Cardiac fibroblast (primary cell): ENCODE measurements around the gene RABGAP1.

ENCODE experiments used
- DNase-seq, 2 donors: peaks; one replicate each; pipeline versions ENCODE4 v3.0.0 to v3.0.0-alpha.2; 2010; ENCODE audit warnings: low read depth in 2 of 2
- H3K4me3 ChIP-seq, 2 donors: replicated peaks in 1 of 2; 1 replicate in 1 of 2; 2 replicates in 1 of 2; pipeline ENCODE4 v1.5.1; 2011; ENCODE audit warnings: low read depth in 2 of 2, low read length in 2 of 2, mild to moderate bottlenecking in 2 of 2, moderate library complexity in 1 of 2
- TF ChIP-seq, protein P1 (sequence below): IDR thresholded peaks from one replicate; pipeline ENCODE4 v1.5.1; 2011; ENCODE audit warnings: low read depth, mild to moderate bottlenecking, low read length, inconsistent platforms

Gene RABGAP1

GRCh38 chr9:123116036-123116435 lies 175.2 kb downstream of the RABGAP1 start:
- DNase-seq: no peak
- H3K4me3 ChIP-seq: no peak overlapping the region
- TF ChIP-seq, protein P1, sequence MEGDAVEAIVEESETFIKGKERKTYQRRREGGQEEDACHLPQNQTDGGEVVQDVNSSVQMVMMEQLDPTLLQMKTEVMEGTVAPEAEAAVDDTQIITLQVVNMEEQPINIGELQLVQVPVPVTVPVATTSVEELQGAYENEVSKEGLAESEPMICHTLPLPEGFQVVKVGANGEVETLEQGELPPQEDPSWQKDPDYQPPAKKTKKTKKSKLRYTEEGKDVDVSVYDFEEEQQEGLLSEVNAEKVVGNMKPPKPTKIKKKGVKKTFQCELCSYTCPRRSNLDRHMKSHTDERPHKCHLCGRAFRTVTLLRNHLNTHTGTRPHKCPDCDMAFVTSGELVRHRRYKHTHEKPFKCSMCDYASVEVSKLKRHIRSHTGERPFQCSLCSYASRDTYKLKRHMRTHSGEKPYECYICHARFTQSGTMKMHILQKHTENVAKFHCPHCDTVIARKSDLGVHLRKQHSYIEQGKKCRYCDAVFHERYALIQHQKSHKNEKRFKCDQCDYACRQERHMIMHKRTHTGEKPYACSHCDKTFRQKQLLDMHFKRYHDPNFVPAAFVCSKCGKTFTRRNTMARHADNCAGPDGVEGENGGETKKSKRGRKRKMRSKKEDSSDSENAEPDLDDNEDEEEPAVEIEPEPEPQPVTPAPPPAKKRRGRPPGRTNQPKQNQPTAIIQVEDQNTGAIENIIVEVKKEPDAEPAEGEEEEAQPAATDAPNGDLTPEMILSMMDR: no peak

DNA sequence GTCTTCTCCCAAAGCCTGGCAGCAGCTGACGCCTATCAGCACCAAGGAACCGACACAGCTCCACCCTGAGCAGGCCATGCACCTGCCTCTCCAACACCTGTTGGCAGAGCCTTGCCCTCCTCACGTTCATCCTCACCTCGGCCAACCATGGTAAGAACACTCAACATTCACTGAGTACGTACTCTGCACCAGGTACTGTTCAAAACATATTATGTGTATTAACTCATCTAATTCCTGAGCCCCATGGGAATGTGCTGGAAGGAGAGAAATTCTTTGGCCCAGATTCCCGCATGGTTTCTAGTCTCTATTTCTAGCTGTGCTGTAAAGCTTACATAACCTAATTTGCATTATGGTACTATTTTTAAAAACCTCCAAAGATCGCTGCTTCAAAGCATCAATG lies 178.7 kb downstream of the RABGAP1 start:
- no peak overlapping the region for H3K4me3 ChIP-seq
- TF ChIP-seq, protein P1: no peak
- DNase-seq: peak; percentile 14 to 27

DNA sequence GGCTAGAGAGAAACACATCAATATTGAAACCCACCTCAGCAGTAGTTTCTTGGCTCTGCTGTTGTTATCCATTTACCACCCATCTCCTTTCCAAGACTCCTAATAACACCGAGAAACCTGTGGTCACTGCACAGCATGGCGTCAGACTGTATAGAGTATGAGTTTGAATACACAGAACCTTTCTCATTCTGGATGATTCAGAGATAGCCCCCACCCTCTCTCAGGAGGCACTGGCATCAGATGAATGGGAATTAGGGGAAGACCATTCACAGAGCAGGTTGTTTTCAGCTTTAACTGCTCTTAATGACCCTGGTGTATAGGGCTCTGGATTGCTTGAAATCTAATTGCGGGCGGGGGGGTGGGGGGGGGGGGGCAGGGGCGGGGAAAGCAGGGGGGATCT lies 179.3 kb downstream of the RABGAP1 start:
- TF ChIP-seq, protein P1: no peak
- DNase-seq: no peak
- H3K4me3 ChIP-seq: no peak overlapping the region

GRCh38 chr9:123120953-123121352 lies 180.1 kb downstream of the RABGAP1 start:
- no peak overlapping the region for H3K4me3 ChIP-seq
- DNase-seq: no peak
- TF ChIP-seq, protein P1: no peak

- DNase-seq: no peak
- H3K4me3 ChIP-seq: no peak overlapping the region
- TF ChIP-seq, protein P1: no peak
These were observed 180.6 kb downstream of the RABGAP1 start for GRCh38 chr9:123121457-123121856.

- no peak overlapping the region for H3K4me3 ChIP-seq
- no peak for DNase-seq
- TF ChIP-seq, protein P1: no peak
These were observed 186.8 kb downstream of the RABGAP1 start for GRCh38 chr9:123127512-123128075.

- TF ChIP-seq, protein P1: no peak
- H3K4me3 ChIP-seq: no peak overlapping the region
- no peak for DNase-seq
These were observed 187.8 kb downstream of the RABGAP1 start for GRCh38 chr9:123128591-123128990.
